KMS-11 (cell line): Measurements from ENCODE around the gene CDH4.

ENCODE experiments used
- H2AFZ ChIP-seq: fragments of 200-600 bp; sonication (generic); 2 replicates; pipeline ENCODE4 v1.6.1; 2016; ENCODE audit warnings: antibody characterized with exemption, mixed run types, low read depth
- H3K27ac ChIP-seq: fragments of 200-600 bp; sonication (generic); 2 replicates; pipeline ENCODE4 v1.6.1; 2016; ENCODE audit warnings: mild to moderate bottlenecking, mixed run types
- H3K27me3 ChIP-seq: fragments of 200-600 bp; sonication (generic); 2 replicates; pipeline ENCODE4 v1.6.1; 2017; ENCODE audit warnings: mild to moderate bottlenecking, low read depth, mixed run types, moderate library complexity; ENCODE audit not compliant: insufficient read depth
- H3K36me3 ChIP-seq: fragments of 200-600 bp; sonication (generic); 2 replicates; pipeline ENCODE4 v1.6.1; 2017; ENCODE audit warnings: mild to moderate bottlenecking, mixed run types; ENCODE audit not compliant: insufficient read depth
- H3K4me1 ChIP-seq: fragments of 200-600 bp; sonication (generic); 2 replicates; pipeline ENCODE4 v1.6.1; 2016; ENCODE audit warnings: mild to moderate bottlenecking, low read depth, mixed run types; ENCODE audit not compliant: poor library complexity, severe bottlenecking
- H3K4me2 ChIP-seq: fragments of 200-600 bp; sonication (generic); 2 replicates; pipeline ENCODE4 v1.7.0; 2016; ENCODE audit warnings: mild to moderate bottlenecking, mixed run types
- H3K4me3 ChIP-seq: fragments of 200-600 bp; sonication (generic); IDR thresholded peaks from 2 replicates; pipeline ENCODE4 v1.6.1; 2017; ENCODE audit warnings: low read depth, low read length, mixed read lengths; ENCODE audit not compliant: insufficient read depth
- H3K79me2 ChIP-seq: fragments of 200-600 bp; sonication (generic); 2 replicates; pipeline ENCODE4 v1.6.1; 2016; ENCODE audit warnings: low read depth, mixed run types; ENCODE audit not compliant: insufficient read depth
- H3K9ac ChIP-seq: fragments of 200-600 bp; sonication (generic); 2 replicates; pipeline ENCODE4 v1.6.1; 2016; ENCODE audit warnings: mild to moderate bottlenecking, mixed run types
- H4K20me1 ChIP-seq: fragments of 200-600 bp; sonication (generic); 2 replicates; pipeline ENCODE4 v1.6.1; 2016; ENCODE audit warnings: mild to moderate bottlenecking, mixed run types; ENCODE audit not compliant: insufficient read depth
- CTCF ChIP-seq: fragments of 200-600 bp; sonication (generic); conservative IDR thresholded peaks from 2 replicates; pipeline ENCODE4 v1.6.1; 2017; ENCODE audit warnings: low read depth, mild to moderate bottlenecking, antibody characterized with exemption, low read length, moderate library complexity, mixed read lengths

Gene CDH4

GRCh38 chr20:61625246-61625645, 373.2 kb downstream of the CDH4 start:
- Histone ChIP-seq H4K20me1 (no peaks in the 10 kb centered on the region), H2AFZ (no peak overlapping the region), H3K9ac (no peak overlapping the region), H3K4me2 (no peak overlapping the region), H3K27me3 (peaks cover 51% of the 10 kb centered on the region), H3K27ac (no peak overlapping the region), H3K4me1 (no peaks in the 10 kb centered on the region), H3K4me3 (no peak overlapping the region), H3K79me2 (no peaks in the 10 kb centered on the region), H3K36me3 (no peaks in the 10 kb centered on the region)
- TF ChIP-seq CTCF = no peak

- Histone ChIP-seq H3K4me2 (no peak overlapping the region), H3K79me2 (no peaks in the 10 kb centered on the region), H3K9ac (no peak overlapping the region), H3K27ac (no peak overlapping the region), H3K4me1 (no peaks in the 10 kb centered on the region), H3K36me3 (no peaks in the 10 kb centered on the region), H2AFZ (no peak overlapping the region), H3K27me3 (peaks cover 53% of the 10 kb centered on the region), H3K4me3 (no peak overlapping the region), H4K20me1 (no peaks in the 10 kb centered on the region)
- TF ChIP-seq CTCF = no peak
Observed at GRCh38 chr20:61626412-61626811, 374.4 kb downstream of the CDH4 start.

GRCh38 chr20:61627791-61628415, 375.8 kb downstream of the CDH4 start:
- H4K20me1 ChIP-seq = no peaks in the 10 kb centered on the region
- TF ChIP-seq CTCF = no peak
- no peak overlapping the region for H3K4me2 ChIP-seq
- H2AFZ ChIP-seq = no peak overlapping the region
- H3K79me2 ChIP-seq = no peaks in the 10 kb centered on the region
- H3K36me3 ChIP-seq = no peaks in the 10 kb centered on the region
- no peak overlapping the region for H3K9ac ChIP-seq
- no peak overlapping the region for H3K27ac ChIP-seq
- peaks cover 53% of the 10 kb centered on the region for H3K27me3 ChIP-seq
- no peaks in the 10 kb centered on the region for H3K4me1 ChIP-seq
- H3K4me3 ChIP-seq = no peak overlapping the region

GRCh38 chr20:61628480-61628879, 376.4 kb downstream of the CDH4 start:
- no peak overlapping the region for H3K4me3 ChIP-seq
- no peak overlapping the region for H3K4me2 ChIP-seq
- no peak for TF ChIP-seq CTCF
- no peak overlapping the region for H3K9ac ChIP-seq
- no peaks in the 10 kb centered on the region for H4K20me1 ChIP-seq
- H3K27me3 ChIP-seq = peaks cover 56% of the 10 kb centered on the region
- H2AFZ ChIP-seq = no peak overlapping the region
- H3K27ac ChIP-seq = no peak overlapping the region
- H3K79me2 ChIP-seq = no peaks in the 10 kb centered on the region
- no peaks in the 10 kb centered on the region for H3K36me3 ChIP-seq
- H3K4me1 ChIP-seq = no peaks in the 10 kb centered on the region
